Measurements from ENCODE around the gene ZFYVE16. TPM values are rescaled to one million over a fixed set of nuclear protein-coding genes. Genes with fewer than 3 reads are reported as not detected.

ZFYVE16 gene
- total and polyA plus RNA-seq, 10 of the 15 experiments (the other 5 are each of a cell fraction or from before 2014, with no cell fraction given) = 2.9 to 11.2 (median 7.8) TPM

- TF ChIP-seq PRDM15 (CRISPR knock-in tag; IDR thresholded peaks at IDR 0.05) (no peak), FOXK2 (IDR thresholded peaks at IDR 0.05) (no peak)
Measured at GRCh38 chr5:80435476-80435875, 27.6 kb downstream of the ZFYVE16 start (continued).

- no TSS peak for BruUV-seq (replicated peaks)
- RAD21 ChIA-PET (ENCODE audit: unreplicated experiment) = no interaction called here
- TF ChIP-seq E2F4 (IDR thresholded peaks at IDR 0.05; ENCODE audit: low read depth, low read length) = no peak
- no peak for TF ChIP-seq E4F1 (IDR thresholded peaks at IDR 0.05; ENCODE audit: borderline replicate concordance, partially characterized antibody)
- TF ChIP-seq FOS (IDR thresholded peaks at IDR 0.05; ENCODE audit: borderline replicate concordance, extremely low read depth, insufficient read length) = no peak
- no peak for TF ChIP-seq BCL11A (IDR thresholded peaks at IDR 0.05; ENCODE audit: low read depth, low read length)
- no peak for TF ChIP-seq PML (IDR thresholded peaks at IDR 0.05; ENCODE audit: low read length)
- no peak for TF ChIP-seq MYB (IDR thresholded peaks at IDR 0.05; ENCODE audit: borderline replicate concordance, low read depth, low read length)
- no peak for TF ChIP-seq CUX1 (IDR thresholded peaks at IDR 0.05; ENCODE audit: insufficient replicate concordance, low read depth, low read length)
- no peak for TF ChIP-seq YBX1 (IDR thresholded peaks at IDR 0.05)
Measured at GRCh38 chr5:80437326-80437725, 29.5 kb downstream of the ZFYVE16 start.

More at GRCh38 chr5:80437326-80437725, 29.5 kb downstream of the ZFYVE16 start:
- H3K36me3 ChIP-seq (ENCODE audit: control insufficient read depth in 2 of 2, insufficient read depth in 2 of 2, low read length in 1 of 2) = peaks cover 0 to 5% of the 10 kb centered on the region in 2 experiments; a peak in 3 of 4 replicates
- no peaks in the 10 kb centered on the region for H3K27me3 ChIP-seq (replicated peaks in 1 of 2; ENCODE audit: control insufficient read depth in 2 of 2, insufficient read depth in 2 of 2, low read length in 1 of 2)
- no peaks in the 10 kb centered on the region; the same call in 2 of the 3 replicates for H3K9me3 ChIP-seq (replicated peaks; ENCODE audit: control insufficient read depth, insufficient read depth, low read length)
- no peak overlapping the region for H3K9ac ChIP-seq (ENCODE audit: control insufficient read depth, insufficient read depth, low read length)
- POLR2A ChIA-PET = no interaction called here
- 85% methylated on average over 3 of the region's 3 CpGs for WGBS (ENCODE audit: insufficient coverage, insufficient replicate concordance, low lambda C conversion rate, missing lambda C conversion rate)
- H3K4me1 ChIP-seq (ENCODE audit: control insufficient read depth, insufficient read depth, low read length) = no peaks in the 10 kb centered on the region; the same call in 1 of the 2 replicates
- CTCF ChIA-PET = interaction anchor here (0.6 kb wide), 1 partner anchor 35 kb away, joined by 3 read pairs; no protein-coding TSS in a partner anchor
- H4K20me1 ChIP-seq (ENCODE audit: control insufficient read depth, insufficient read depth) = no peaks in the 10 kb centered on the region
- intact Hi-C loops (cut with micrococcal nuclease; ENCODE audit: unreplicated experiment) = no loop called here
- no peak for FAIRE-seq
- DNase-seq (ENCODE audit: low read depth, low spot score) = no peak
- no peak for ATAC-seq
- H3K4me2 ChIP-seq (ENCODE audit: control insufficient read depth, insufficient read depth) = no peak overlapping the region
- no peak overlapping the region for H3K27ac ChIP-seq (ENCODE audit: control insufficient read depth, insufficient read depth)
- no peak overlapping the region for H3K4me3 ChIP-seq
- no peak overlapping the region for H2AFZ ChIP-seq (ENCODE audit: control insufficient read depth, low read depth, low read length)
- in situ Hi-C loops (cut with MboI) = no loop called here
- SMC1A ChIA-PET (ENCODE audit: uncharacterized antibody, unreplicated experiment) = no interaction called here
- no peaks in the 10 kb centered on the region for H3K79me2 ChIP-seq (ENCODE audit: control insufficient read depth, insufficient read depth, low read length)
